ENCODE results near the gene APOL6.
"Not testable (repeated sequence)": the region's sequence is repeated elsewhere in the genome, so short reads cannot be mapped to it uniquely, and the experiment has no call there.

The APOL6 gene

GRCh38 chr22:35677460-35678187 lies 29.4 kb downstream of the APOL6 start:
- DNase-seq (ENCODE audit: low read depth in 2 of 2) = no peak

- DNase-seq (ENCODE audit: low read depth in 2 of 2) = no peak
Observed at GRCh38 chr22:35678836-35679235, 30.6 kb downstream of the APOL6 start.

- DNase-seq (ENCODE audit: low read depth in 2 of 2) = not testable (repeated sequence)
Observed at GRCh38 chr22:35679492-35679891, 31.2 kb downstream of the APOL6 start.

DNA sequence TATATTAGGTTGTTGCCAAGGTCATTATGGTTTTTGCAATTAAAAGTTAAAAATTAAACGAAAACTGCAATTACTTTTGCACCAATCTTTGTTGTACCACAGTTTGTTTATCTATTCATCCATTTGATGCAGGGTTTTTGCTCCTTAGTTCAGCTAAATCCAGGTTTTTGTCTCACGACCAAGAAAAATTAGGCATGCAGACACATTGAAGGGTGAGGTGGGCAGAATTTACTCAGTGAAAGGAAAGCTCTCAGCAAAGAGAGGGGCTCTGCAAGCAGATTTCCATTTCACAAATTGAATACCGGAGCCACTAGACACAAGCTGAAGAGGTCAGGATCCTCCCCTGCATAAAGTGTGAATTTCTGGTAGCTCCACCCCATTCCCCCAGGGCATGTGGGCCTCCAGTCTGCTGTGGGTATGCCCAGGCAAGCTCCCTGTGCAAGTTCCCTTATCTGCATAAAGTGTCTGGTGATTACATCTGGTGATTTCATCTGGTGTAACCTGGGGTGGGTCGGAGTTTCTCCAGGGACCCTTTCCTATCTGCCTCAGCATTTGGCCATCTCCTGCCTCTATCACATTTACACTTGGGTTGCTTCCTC lies 33.3 kb downstream of the APOL6 start:
- DNase-seq (ENCODE audit: low read depth in 2 of 2) = no peak

- DNase-seq (ENCODE audit: low read depth in 2 of 2) = no peak
Observed at GRCh38 chr22:35683560-35683959, 35.3 kb downstream of the APOL6 start.

GRCh38 chr22:35684270-35684700 lies 36.0 kb downstream of the APOL6 start:
- DNase-seq (ENCODE audit: low read depth in 2 of 2) = no peak

- DNase-seq (ENCODE audit: low read depth in 2 of 2) = no peak
Observed at GRCh38 chr22:35684732-35685131, 36.5 kb downstream of the APOL6 start.

- DNase-seq (ENCODE audit: low read depth in 2 of 2) = no peak
Observed at GRCh38 chr22:35685731-35686130, 37.5 kb downstream of the APOL6 start.

- DNase-seq (ENCODE audit: low read depth in 2 of 2) = no peak
Observed at GRCh38 chr22:35686298-35686697, 38.1 kb downstream of the APOL6 start.

DNA sequence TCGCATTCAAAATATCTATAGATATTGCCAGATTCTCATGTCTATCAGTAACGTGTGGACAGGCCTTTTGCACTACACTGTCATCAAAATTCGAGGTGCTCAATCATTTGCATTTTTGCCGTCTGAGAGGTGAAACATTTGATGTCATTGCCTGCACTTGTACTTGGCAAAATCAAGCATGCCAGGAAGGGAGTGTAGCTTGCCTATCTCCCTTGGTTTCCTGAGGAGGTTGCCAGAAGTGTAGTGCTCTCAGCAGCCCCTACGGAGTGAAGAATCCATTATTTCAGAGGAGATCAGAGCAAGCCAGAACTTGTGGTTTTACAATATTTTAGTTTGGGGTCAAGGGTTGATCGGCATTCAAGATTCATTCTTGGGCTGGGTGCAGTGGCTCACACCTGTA lies 39.2 kb downstream of the APOL6 start:
- no peak for DNase-seq (ENCODE audit: low read depth in 2 of 2)

DNA sequence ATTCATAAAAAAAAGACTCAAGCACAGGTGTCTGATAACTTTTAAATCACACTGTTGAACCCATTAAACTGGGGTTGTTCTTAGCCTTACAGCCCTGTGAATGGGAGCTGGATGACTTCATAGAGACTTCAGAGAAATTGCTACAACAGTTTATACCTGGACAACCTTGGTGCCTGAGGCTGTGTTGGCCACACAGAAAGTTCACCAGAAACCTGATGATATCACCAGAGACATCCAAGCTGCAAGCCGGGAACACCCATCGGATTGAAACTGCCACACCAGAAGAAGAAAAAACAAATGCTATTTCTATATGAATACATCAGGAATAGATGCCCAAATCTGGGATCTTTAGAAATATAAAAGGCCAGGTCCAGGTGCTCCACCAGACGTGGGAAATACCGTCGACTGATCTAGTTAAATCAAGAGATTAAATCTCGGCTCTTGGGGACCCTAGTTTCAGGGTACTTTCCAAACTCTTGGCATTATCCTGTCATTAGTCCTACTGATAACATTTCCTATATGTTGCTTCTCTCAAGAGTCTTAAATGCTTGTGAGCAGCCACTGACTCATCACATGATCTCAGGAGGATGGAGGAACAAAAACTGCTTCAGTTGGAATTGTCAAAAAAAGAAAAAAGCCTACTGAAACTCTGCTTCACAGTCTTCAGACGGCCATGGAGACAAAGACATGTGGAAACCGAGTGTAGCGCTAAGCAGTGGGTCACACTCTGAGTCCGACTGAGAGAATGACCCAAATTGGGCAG lies 40.8 kb downstream of the APOL6 start:
- DNase-seq (ENCODE audit: low read depth in 2 of 2) = no peak

GRCh38 chr22:35690001-35690400 lies 41.8 kb downstream of the APOL6 start:
- DNase-seq (ENCODE audit: low read depth in 2 of 2) = no peak

DNA sequence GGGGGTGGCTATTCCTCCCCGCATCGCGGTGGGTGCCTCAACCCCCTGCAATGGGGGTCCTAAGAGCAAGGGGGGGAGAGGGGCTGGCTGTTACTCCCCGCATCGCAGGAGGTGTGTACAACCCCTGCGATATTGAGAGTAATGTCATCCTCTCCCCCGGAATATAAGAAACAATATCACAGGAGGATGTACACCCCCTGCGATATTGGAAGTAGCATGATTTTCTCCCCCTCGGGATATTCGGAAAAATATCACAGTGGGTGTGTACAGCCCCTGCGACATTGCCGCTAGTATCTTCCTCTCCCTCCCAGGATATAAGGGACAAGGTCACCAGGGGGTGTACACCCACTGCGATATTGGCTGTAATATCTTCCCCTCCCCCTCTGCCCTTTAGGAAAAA lies 47.0 kb downstream of the APOL6 start:
- DNase-seq (ENCODE audit: low read depth in 2 of 2) = no peak

GRCh38 chr22:35697142-35697541 lies 48.9 kb downstream of the APOL6 start:
- DNase-seq (ENCODE audit: low read depth in 2 of 2) = no peak

DNA sequence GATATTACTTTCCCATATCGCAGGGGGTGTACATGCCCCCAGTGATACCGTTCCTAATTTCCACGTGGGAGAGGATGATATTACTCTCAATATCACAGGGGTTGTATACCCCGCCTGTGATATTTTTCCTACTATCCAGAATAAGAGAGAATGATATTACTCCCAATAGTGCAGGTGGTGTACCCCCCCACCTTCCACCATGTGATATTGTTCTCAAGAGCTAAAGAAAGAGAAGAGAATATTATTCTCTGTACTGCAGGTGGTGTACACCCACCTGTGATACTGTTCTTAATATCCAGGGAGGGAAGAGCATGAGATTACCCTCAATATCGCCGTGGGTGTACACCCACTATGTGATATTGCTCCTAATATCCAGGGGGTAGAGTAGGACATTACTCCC lies 51.6 kb downstream of the APOL6 start:
- not testable (repeated sequence) for DNase-seq (ENCODE audit: low read depth in 2 of 2)

DNA sequence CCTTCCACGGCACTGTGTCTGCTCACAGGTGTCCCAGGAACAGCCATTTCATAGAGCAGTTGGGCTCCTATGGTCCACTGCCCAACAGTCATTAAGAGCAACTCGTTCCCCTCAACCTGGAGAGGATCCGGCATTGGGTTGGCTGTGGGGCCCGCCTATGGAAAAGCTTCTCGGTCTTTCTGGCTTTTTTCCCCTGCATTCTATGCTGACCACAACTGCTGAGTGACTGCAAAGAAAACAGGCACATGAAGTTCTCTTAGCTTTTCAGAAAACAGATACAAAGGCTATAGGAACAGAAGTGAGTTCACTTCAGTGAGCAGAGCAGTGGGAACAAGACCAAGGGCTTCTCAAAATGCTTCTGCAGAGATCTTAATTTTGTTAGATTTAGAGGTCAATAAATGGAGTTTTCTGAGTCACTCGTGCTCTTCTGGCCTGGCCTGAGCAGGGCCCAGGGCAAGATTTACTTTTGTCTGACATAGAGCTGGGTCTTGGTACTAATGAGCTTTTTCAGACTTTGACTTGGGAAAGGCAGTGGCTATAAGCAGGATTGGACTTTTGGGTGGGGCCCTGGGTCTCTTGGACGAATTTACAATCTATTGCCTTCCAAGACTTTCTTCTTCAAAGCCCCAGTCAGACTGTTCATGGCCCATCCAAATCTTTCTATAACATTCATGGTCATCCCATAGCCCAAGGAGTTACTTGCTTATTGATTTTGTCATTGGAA lies 55.8 kb downstream of the APOL6 start:
- DNase-seq (ENCODE audit: low read depth in 2 of 2) = no peak

- DNase-seq (ENCODE audit: low read depth in 2 of 2) = no peak
Observed at GRCh38 chr22:35705141-35705540, 56.9 kb downstream of the APOL6 start.

- DNase-seq (ENCODE audit: low read depth in 2 of 2) = no peak
Observed at GRCh38 chr22:35708453-35708852, 60.2 kb downstream of the APOL6 start.

- DNase-seq (ENCODE audit: low read depth in 2 of 2) = no peak
Observed at GRCh38 chr22:35708917-35709316, 60.7 kb downstream of the APOL6 start.

GRCh38 chr22:35711336-35711735 lies 63.1 kb downstream of the APOL6 start:
- no peak for DNase-seq (ENCODE audit: low read depth in 2 of 2)

GRCh38 chr22:35712672-35713071 lies 64.4 kb downstream of the APOL6 start:
- DNase-seq (ENCODE audit: low read depth in 2 of 2) = no peak

DNA sequence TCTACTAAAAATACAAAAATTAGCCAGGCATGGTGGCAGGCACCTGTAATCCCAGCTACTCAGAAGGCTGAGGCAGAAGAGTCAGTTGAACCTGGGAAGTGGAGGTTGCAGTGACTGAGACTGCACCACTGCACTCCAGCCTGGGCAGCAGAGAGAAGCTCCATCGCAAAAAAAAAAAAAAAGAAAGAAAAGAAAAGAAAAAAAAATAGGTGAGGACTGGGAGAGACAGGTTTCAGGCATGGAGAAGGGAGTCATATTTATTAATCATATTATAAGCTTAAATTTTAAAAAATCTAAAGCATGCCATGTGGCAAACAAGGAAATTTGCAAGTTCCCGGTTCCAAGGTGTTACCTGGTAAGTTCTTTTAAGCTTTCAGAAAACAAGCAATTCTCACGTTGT lies 69.3 kb downstream of the APOL6 start, which contains the start of gene APOL5:
TSS of gene APOL5 (plus strand) at position 301 of the 400 bp plus-strand sequence. CDS start at position 301, 0 bp downstream.
- DNase-seq (ENCODE audit: low read depth in 2 of 2) = no peak

Data from stimulated activated CD8-positive, alpha-beta memory T cell treated with anti-CD3 and anti-CD28 coated beads, Interleukin-2, amount 100 ng/mL, for 1 hour (primary cell).